ENCODE data around the gene CDK1.

DNA sequence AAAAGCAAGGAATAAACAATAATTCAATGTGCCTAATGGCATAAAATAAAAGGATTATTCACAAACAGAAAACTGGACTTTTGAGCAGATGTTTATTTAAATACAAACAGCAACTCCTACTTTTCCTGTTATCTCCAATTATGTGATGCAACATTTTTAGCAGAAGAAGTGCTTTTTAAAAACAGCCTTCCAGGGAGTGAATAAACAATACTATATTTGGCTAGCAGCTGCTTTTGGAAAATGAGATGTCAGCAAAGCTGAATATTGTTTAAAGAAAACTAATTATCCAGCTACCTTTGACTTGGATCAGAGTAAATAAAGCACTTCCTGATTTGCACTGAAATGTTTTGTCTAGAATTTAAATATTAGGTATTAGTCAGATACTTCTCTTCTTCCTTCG lies 23.2 kb downstream of the CDK1 start:
- TF ChIP-seq POLR2A (IDR thresholded peaks at IDR 0.05; ENCODE audit: low read length) (no peak), ESRRA (IDR thresholded peaks at IDR 0.05; ENCODE audit: borderline replicate concordance, low read length) (no peak), EHMT2 (IDR thresholded peaks at IDR 0.05; ENCODE audit: low read depth) (no peak), SMC3 (IDR thresholded peaks at IDR 0.05) (no peak), BHLHE40 (IDR thresholded peaks at IDR 0.05; ENCODE audit: low read depth, low read length) (no peak), ZFP36 (IDR thresholded peaks at IDR 0.05; ENCODE audit: borderline replicate concordance, partially characterized antibody) (no peak), RFX5 (IDR thresholded peaks at IDR 0.05) (no peak), MYC (IDR thresholded peaks at IDR 0.05; ENCODE audit: borderline replicate concordance, low read length) (no peak)
- TF ChIP-seq, protein P1, sequence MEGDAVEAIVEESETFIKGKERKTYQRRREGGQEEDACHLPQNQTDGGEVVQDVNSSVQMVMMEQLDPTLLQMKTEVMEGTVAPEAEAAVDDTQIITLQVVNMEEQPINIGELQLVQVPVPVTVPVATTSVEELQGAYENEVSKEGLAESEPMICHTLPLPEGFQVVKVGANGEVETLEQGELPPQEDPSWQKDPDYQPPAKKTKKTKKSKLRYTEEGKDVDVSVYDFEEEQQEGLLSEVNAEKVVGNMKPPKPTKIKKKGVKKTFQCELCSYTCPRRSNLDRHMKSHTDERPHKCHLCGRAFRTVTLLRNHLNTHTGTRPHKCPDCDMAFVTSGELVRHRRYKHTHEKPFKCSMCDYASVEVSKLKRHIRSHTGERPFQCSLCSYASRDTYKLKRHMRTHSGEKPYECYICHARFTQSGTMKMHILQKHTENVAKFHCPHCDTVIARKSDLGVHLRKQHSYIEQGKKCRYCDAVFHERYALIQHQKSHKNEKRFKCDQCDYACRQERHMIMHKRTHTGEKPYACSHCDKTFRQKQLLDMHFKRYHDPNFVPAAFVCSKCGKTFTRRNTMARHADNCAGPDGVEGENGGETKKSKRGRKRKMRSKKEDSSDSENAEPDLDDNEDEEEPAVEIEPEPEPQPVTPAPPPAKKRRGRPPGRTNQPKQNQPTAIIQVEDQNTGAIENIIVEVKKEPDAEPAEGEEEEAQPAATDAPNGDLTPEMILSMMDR (IDR thresholded peaks at IDR 0.05) = no peak
- TF ChIP-seq, protein P2, sequence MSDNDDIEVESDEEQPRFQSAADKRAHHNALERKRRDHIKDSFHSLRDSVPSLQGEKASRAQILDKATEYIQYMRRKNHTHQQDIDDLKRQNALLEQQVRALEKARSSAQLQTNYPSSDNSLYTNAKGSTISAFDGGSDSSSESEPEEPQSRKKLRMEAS (IDR thresholded peaks at IDR 0.05) = no peak

Data from A549 (cell line).